OCI-M1 (cell line): ENCODE data around the gene AMIGO2.
A peak's percentile ranks its signal among the peaks of the same experiment; 100 is the strongest.

Experiments used
- DNase-seq: peaks from one replicate; lab custom pipeline; 2025; lab: John Stamatoyannopoulos, UW

The AMIGO2 gene

DNA sequence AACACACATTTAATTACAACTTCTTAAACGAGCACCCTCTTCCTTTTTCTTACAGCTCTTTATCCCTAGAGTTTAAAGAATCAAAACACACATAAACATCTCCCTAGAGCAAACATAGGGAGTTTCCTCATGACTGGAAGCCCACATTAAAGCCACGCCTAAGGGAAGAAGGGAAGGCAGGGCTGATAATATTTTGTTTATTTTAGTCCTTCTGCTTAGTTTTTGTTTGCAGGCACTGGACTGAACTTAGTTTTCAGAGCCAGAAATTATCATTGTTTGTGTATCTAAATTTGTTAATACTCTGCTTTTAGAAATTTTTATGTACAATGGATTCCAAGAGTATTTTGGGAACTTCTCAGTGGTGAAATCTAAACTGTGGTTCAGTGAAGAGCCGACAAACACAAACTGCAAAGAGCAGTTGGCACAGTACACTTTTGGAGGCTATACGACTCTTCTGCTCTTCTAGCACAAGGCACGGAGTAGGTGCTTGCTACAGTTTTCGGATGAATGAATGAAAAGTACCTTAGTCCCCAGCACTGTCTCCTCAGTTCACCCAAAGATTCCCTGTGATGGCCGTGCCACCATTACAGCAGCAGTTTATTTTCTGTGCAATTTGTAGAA lies 17.6 kb upstream of the AMIGO2 start:
- DNase-seq, result no peak

DNA sequence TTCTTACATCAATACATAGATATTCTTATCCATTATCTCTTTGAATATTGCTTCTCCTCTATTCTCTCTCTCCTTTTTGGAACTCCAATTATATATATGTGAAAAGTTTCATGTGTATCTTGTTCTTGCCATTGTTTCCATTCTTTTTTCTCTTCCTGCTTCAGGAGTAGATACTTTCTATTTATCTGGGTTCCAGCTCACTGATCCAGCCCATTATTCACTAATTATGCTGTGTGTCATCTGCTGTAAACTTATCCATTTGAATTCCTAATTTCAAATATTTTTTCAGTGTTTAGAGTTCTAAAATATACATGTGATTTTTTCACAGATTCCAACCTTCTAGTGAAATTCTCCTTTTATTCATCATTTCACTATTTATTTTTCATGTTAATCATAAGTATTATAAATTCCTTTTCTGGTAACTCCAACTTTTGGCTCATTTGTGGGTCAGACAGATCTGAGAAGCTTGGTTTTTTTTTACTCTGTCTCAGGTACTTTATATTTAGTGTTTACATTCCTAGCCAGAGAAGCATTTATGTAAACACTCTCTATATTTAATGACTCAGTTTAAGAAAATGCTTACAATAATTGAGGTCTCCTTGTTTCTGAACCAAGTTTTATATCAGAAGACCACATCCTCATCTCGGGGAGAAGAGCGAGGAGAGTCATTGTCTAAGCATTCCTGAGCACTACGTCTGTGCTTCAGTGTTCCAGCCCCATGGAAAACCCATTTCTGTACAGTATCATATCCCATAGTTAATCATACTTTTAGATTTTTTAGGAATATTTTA lies 15.9 kb upstream of the AMIGO2 start:
- DNase-seq, result no peak

DNA sequence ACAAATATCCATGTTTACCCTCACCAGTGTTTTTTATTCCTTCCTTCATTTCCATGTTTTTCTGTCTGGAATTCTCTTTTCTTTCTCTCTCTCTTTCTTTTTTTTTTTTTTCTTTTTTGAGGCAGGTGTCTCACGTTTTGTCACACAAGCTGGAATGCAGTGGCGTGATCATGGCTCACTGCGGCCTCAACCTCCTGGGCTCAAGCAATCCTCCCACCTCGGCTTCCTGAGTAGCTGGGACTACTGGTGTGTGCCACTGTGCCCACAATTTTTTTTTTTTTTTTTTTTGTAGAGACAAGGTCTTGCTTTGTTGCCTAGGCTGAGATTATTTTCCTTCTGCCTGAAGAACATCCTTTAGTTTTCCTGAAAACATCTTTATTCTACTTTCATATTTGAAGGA lies 15.0 kb upstream of the AMIGO2 start:
- DNase-seq, result no peak

DNA sequence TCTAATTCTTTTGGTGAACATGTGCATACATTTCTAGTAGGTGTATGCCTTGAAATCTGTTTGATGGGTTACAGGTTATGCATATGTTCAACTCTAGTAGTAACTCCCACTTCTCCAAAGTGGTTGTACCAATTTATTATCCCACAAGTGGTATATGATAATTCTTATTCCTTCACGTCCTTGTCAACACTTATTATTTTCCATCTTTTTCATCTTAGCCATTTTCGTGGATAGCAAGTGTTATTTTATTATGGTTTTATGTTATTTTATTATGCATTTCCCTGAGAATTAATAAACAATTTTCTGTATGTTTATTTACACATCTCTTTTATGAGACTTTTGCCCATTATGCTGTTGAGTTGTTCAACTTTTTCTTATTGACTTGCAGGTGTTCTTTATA lies 11.2 kb upstream of the AMIGO2 start:
- DNase-seq, result no peak

DNA sequence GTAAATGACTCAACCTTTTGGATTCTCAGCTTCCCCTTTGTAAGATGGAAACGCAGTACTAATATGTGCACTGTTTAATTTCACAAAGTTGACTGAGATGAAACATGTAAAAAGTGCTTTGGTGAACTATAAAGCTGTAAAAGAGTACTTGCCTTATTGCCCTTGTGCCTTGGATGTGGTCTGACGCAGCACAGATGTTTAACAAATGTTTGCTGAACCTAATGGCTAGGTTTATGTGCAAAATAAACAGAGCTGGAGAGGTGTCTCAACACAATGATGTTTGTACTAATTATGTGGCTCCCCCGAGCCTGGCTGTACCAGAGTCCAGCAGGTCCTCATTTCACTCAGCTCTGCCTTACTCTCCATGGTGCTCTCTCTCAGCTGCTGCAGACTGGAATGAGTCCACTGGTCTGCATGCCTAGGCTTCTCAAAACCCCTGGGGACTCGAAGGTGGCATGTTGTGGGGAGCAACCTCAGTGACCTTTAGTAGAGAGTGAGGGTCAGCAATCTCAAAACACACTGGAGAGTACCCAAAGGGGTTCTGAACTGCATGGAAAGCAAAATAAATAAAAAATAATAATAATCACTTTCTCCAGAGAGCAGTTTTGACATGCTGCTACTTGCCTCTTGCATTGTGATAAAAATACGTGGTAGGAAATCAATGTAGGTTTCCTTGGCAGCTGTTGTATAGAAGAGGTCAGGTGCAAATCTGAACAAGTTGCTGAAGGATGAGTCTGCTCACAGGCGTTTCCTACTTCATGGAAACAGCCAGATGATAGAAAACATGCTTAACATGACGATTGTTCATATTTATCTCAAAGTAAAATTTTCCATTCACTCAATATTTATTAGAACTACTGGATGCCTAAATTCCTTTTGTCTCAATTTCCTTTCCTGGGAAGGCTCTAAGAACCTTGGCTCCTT lies 8.5 kb upstream of the AMIGO2 start:
- no peak for DNase-seq

DNA sequence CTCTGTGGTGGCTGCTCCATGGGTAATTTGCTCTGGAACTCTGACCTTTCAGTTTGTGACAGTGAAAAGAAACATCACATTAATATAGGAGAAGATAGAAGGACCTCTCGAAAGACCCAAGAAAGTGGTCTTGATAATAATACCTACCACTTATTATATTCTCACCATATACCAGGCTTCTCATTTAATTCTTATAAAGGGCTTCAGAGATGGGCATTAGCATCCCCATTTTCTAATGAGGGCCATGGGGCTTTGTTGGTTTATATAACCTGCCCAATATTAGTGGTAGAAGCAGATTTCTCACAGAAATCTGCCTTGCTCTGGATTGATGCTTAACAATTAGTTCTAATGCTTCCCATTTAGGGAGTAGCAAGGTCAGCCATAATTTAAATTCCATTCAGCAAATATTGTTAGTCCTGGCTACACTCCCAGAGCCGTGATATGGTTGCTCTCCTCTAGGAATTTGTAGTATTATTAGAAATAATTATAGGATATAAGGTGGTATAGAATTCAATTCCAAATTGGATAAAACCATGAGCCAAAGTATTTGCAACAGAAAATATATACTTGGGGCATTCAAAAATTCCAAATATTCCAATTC lies 7.4 kb upstream of the AMIGO2 start:
- DNase-seq, result no peak

DNA sequence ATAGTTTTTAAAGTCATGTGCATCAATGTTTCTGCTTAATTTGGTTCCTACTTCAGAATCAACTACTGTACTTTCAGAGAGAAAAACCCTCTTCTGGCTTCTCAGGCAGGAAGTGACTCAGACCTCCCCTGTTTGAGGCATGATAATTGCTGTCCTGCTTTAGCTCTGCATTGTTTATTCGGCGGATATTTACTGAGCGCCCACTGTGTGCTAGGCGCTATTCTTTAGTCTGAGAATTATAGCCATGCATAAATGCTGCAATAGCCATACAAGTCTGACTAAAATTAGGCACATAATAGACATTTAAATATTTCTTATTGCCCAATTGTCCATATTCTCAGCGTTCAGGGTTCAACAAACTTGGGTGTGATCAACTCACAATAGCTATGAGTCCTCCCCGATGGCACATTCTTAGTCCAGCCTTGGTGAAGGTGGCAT lies 6.1 kb upstream of the AMIGO2 start:
- DNase-seq, result peak; percentile 77

DNA sequence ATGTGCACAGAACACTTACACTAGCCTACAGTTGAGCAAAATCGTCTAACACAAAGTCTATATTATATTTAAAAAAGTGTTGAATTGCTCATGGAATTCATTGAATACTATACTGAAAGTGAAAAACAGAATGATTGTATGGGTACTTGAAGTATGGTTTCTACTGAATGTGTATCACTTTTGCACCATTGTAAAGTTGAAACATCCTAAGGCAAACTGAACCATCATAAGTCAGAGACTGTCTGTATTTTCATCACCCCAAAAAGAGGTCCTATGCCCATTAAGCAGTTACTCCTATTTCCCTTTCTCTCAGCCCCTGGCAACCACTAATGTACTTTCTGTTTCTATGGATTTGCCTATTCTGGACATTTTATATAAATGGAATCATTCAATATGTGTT lies 4.4 kb upstream of the AMIGO2 start:
- DNase-seq, result no peak

DNA sequence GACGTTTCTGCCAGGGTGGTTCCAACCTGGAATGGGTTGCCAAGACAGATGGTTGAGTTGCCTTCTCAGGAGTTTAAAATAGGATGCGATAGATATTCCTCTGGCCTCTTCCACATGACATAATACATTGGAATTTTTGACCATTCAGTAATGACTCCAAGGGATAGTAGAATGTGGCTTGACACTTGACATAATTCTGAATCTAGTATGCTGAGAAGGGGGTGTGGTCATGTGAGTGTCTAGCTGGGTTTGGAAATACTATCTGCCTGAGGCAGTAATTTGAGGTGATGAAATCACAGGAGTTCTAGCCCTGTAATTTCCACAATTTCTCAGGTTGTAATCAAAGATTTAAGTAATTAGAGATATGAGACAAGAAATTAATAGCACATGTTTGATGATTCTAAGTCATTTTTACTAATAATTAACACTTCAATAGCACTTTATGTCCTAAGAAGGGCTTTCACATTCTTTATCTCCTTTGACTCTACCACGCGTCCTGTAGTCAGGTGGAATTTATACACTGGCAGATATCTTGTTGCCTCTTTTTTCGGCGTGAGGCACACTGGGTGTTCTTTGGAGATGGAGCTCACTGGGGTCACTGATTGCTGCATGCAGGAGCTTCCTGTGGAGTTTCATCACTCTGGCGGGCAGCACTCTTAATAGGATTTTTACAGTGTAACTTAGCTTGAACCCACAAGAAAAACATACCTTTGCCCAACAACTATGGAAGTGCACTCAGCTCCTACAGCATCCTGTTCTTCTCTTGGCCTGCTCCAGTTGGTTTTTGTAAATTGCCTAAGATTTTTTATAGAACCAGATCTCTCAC lies 3.2 kb upstream of the AMIGO2 start:
- DNase-seq, result peak; percentile 67

DNA sequence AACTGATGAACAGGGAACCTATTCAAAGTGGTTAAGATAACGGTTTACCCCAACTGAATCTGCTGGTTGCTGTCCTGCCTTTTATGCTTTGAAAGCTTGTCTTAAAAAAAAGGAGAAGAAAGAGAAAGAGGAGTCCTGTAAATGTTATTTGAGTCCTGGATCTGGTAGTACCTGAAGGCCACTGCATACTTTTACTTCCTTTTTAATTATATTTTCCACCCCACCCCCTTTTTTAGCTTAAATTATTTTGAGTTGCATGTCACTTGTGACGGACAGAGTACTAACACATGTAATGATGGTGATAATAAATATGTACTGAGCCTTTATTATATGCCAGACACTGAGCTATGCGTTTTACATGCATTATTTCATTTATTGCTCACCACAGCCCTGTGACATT lies 2.5 kb upstream of the AMIGO2 start:
- DNase-seq, result peak; percentile 26

DNA sequence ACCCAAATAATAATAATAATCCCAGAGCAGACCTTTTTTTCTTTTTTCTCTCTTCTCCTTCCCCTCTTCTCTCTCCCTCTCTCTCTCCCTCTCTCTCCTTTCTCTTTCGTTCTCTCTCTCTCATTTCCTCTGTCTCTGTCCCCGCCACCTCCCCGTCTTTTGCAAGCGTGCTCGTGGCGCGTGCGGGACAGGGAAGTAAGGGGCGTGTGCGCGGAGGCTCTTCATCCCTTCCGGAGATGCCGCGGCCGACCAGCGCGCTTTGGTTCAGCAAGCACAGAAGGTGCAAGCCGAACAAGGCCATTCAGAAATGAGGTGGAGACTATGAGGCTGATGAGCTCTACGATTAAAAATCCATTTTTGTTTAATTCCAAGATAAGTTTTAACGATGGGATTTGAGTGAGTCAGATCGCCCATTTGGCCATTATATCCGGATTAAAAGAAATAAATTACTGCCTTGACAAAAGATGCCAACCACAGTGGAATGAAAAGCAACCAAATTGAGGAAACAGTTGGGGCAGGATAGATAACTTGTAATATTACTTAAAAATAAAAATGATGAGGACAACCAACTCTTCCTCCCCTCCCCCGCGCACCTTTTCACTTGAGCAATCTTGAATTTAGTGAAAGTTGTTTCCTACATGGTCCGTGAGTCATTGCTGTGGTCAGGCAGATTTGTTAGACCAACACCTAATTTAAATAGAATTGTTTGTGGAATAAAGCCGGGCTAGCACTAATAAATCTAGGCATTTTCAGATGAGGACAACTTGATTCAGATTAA lies 1.2 kb upstream of the AMIGO2 start:
- peak; percentile 83 for DNase-seq

DNA sequence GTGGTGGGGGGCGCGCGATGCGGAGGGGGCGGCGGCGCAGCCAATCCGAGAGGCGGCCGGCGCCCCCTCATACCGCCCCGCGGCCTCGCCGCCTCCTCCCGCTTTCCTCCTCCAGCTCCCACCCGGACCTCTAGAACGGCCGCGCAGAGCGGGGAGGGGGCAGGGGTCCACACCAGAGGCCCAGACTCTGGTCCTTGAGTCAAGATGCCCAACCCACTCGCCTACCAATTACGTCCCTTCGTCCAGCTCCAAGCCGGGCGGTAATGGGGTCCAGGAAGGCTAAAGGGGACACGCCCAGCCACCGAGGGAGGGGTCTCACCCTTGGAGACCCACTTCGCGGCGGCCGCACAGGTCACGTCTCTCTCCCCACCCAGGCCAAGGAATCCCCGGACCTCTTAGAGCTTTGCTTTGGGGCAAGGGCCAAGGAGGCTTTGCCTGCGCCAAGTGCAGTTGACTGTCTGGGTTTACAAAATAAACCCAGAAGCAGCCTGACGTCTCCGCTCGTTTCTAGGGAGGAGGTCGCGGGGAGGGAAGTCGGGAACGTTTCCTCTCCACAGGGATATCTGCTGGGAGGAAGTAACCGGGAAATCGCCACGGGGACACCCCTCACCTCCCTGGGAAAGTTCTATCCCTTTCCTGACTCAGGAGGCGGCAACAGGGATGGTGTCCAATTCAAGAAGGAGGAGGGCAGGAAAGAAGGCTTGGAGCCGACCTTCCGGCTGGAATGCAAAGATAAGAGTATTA lies 394 bp upstream of the AMIGO2 start:
- peak; percentile 78 for DNase-seq

DNA sequence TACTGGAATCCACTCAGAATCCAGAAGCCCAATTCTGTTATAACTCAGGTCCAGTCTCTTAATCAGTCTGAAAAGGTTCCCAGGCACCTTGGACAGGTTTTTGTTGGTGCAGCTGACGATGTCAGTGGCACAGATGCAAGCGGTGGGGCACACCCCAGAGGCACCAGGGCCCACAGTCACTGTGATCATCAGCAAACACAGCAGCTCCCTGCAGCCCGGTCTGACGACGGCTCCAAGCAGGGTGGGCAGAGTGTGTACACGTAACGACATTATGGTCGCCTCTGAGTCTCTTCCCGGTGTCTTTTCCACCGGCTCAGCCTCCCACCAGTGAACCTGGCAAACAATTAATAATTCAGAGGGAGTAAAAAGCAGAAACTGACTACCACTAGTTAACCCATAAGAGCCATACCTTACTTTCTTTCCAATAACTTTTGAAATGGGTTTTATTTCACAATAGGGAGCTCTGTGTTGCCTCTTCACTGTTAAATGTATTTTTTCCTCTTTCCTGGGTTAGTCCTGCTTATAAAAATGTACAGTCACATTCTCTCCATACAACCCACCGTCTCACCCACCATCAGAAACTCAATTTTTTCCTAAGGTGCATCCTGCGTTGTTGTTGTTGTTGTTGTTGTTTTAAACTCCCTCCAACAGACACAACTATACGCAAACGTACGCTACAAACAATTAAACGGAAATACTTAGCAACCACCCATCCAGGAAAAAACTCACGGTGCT lies 859 bp downstream of the AMIGO2 start:
- DNase-seq, result peak; percentile 52

DNA sequence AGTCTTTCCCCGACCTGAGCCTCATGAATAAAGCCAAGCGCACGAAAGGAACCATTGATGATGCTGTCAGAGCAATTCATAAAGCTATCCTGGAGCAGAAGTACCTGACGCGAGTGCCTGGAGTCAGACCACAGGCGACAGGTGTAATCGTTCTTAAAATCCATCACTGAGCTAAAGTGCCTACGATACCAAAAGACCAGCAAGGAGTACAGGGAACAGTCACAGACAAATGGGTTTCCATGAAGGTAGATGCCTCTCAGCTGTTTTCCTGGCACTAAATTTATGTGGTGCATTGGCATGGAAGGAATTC lies 1.7 kb downstream of the AMIGO2 start:
- DNase-seq, result no peak

DNA sequence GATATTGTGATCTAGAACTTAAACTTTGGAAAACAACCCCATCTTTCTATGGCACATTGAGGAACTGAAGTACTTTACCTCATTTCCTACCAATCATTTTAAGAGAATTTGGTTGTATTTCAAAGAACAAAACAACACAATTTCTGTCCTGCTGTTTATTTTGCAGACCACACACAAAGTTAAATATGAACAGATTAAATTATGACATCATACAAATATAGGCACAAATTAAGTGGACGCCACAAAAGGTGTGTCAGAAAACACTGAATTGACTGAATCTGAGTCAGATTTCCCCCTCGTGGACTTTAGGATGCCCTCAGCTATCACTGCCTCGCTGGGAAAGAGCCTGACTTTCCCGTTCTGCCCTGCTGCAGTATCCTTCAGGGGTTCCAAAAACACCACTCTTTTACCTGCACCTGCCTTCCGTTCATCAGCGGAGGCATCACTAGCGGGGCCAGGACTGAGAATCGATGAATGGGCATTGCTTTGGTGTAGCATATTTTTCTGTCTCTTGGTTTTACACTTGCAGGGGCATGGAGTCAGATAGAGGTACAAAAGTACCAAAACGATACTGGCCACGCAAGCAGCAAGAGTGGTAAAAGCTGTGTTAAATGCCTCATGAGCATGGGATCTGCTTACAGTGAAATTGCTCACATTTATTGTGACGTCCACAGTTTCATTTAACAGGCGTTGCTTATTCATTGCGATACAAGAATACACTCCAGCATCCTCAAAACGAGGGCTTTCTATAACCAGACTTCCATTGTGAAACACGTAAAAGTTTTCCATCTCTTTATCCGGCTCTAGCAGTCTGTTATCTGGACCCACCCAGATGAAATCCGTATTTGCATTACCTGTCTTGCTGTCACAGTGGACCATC lies 2.3 kb downstream of the AMIGO2 start:
- peak; percentile 20 for DNase-seq

DNA sequence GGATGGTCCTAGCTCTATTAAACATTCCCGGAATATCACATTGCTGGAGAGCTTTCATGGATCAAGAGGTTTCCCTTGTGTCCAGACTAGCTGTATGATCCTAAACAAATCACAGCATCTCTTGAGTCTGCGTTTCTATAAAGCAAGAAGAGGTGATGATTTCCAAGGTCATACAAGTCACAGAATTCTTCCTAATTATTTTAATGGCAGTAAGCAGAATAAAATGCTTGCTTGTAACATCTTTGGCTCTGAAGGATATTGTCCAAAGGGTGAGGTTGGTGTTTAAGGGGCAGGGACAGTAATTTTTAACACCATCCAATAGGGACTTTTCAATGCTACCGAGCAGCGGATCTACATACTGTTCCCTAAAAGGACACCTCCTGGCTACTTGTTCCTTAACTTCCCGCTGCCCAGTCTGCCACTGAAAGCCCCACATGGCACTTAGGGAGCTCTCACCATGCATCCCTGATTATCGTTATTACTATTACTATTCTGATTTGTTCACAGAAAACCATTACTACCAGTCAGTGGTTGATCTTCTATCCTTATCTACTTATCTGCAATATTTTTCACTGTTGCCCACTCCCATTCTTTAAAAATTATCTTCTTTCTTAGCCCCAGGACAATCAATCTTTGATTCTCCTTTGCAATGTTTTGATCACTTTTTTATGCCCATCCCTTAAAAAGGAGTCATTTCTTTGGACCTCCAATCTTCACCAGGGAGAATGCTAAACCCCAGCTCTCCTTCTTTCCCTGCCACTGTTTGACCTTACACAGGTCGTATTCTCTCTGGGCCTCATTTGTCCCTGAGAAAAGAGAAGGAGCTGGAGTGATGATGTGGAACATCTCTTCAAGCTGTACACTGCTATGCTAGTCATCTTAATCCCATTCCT lies 4.3 kb downstream of the AMIGO2 start:
- no peak for DNase-seq

DNA sequence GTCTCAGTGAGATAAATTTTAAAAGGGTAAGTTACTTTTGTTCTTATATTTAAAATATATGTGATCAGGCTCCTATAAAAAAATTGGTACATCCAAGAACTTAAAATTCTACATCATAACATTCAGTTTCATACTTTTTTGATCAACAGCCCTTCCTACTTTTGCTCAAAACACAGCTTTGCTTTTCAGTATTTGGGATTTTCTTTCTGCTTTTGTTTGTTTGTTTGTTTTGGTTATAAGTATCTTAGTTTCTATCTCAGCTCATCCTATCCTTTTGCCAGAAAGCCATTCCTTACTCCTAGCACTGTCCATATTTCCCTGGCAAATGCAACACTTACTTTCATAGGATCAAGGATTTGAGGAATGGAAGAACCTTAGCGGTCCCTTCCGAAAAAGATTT lies 5.0 kb downstream of the AMIGO2 start:
- DNase-seq, result no peak
